HG03571 (cell line): ENCODE data around the gene PLAAT1.

Experiments used
- ATAC-seq: cut with Tn5 transposase; IDR thresholded peaks from one replicate; pipeline ENCODE4 v1.9.1; 2021; ENCODE audit not compliant: unreplicated experiment

Gene PLAAT1

DNA sequence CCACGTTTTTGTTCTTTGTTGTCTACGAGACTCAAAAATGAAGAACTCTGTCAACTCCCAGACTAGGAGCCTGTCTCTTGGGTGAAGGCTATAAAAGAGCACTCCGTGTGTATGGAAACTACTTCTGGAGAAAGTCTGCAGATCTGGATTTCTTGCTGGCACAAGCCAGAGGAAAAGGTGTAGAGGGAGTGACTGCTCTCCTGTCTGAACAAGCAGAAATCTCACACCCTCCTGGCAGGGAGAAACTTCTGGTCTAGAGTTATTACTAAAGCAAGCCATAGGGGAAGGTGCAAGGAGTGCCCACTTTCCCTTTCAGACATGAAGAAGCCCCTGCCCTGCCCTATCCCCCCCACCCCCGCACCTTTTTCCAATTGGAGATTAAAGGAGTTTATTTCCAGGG is 9.5 kb downstream of the PLAAT1 start:
- no peak for ATAC-seq

DNA sequence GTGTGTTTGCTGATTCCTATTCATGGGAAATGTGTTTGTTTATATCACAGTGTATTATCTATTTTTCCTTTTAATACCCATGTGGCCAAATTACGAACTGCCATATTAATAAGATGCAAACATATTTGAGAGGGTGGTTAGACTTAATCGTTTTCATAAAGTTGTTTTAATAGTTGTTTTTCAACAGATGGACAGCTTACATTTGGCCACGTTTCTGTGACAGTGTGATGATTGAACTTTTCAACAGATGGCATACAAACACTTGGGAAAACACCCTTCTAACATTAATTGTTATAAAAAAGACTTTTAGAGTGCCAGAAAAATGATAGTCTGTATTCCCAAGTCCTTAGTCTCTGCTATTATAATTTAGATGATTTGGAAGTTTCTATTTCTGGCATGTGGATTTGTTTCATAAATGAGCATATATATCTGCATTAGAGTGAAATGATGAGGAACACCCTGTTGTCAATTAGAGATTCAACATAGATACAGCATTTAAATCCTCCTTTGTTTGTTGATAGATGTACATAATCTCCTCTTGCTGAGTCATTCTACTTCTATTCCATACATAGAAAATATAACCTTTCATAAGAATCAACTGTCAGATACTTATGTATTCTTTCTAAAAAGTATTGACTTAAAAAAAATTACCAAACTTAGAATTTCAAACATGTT is 13.1 kb downstream of the PLAAT1 start:
- no peak for ATAC-seq

DNA sequence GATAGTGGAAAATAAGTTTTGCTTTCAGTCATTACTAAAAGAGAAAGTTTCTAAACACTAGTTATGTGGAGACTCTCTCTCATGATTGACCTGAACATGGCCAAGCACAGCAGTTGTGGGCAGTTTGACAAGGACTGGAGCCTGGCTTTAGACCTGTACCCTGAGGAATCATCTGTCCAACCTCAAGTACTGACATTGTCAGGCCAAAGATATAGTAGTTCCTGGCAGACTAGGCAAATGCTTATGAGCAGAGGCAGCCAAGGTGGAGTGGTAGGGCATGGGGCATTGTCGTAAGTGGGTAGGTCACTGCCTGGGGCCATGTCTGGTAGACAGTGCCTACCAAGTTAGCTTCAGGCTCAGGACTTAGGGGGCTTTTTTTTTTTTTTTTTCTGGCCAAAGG is 20.9 kb downstream of the PLAAT1 start:
- no peak for ATAC-seq

DNA sequence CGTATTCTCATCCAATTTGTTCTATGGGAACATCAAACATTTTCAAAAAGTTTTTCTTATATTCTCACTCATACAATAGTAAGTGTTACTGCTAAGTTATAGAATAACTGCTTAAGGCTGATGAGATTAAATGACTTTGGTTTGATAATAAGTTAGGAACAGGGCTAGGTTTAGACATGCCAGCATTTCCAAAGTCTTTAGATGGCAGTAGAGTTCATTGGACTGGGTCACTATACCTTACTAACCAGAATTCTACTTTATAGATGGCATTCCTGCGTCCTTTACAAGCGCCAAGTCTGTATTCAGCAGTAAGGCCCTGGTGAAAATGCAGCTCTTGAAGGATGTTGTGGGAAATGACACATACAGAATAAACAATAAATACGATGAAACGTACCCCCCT is 21.7 kb downstream of the PLAAT1 start:
- no peak for ATAC-seq

DNA sequence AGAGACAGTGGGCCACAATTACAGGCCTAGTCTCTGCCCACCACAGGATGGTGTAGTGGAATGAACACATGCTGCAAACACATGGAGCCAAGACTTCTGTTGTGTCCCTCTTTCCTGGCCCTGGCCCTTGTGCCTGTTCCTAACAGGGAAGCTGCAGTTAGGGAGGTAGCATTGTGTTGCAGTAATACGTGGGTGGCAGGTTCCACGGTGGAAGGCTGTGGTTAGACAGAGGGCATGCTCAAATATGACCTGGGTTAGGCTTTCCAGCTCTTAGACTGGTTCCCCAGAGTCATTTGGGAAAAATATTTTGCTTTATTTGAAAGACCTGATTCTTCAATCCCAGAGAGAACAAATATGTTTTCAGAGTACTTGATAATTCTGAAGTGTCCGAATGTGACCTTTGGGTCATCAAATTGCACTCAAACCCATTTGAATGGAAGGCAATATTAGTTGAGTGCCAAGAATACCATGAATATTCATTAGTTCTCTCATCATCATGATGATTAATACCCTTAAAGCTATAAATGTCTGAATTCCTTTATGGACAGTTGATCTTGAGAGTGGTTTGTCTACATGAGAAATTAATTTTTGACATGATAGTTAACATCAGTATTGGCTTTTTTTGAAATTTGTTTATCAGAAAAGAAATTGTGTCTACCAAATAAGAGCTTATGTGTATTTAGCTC is 28.5 kb downstream of the PLAAT1 start:
- no peak for ATAC-seq

DNA sequence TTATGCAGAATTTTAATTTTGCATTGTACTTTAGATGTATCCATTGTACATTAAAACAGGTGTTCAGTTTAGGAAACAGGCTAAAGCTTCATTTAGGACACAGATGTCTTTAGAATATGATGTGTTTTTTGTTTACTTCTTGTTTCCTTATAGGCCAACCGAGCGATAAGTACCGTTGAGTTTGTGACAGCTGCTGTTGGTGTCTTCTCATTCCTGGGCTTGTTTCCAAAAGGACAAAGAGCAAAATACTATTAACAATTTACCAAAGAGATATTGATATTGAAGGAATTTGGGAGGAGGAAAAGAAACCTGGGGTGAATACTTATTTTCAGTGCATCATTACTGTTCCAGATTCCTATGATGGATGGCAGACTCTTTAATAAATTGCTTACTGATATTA is 29.4 kb downstream of the PLAAT1 start:
- no peak for ATAC-seq

DNA sequence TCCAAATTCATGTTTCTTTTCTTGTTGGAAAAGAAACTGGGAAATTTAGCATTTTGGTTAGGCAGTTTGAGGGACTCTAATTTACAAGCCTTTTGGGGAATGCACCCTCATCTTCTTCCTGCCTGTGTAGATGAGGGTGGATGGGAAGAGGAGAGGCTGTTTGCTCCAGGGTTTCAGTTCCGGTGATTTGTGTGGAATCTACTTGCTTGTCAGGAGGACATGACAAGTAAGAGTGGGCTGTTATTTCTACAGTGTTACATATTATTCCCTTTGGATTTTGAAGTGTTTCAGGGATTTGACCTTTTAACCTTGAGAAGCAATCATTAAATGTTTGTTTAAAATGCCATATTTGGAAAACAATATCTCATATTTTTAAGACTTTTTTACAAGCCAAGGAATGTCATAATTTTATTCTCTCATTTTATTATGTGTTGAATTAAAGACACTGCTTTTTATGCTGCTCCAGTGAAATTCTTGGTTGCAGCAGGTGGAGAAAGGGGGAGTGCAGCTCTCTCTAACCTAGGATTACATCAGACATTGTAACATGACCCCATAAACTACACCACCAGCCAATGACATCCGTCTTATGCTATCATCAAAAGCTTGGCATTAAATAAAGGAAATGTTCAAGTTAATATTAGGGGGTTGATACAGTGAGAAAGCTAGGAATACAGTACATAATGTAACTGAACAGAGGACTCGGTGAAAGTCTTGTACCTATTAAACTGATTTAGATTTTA is 30.2 kb downstream of the PLAAT1 start:
- ATAC-seq, result no peak

DNA sequence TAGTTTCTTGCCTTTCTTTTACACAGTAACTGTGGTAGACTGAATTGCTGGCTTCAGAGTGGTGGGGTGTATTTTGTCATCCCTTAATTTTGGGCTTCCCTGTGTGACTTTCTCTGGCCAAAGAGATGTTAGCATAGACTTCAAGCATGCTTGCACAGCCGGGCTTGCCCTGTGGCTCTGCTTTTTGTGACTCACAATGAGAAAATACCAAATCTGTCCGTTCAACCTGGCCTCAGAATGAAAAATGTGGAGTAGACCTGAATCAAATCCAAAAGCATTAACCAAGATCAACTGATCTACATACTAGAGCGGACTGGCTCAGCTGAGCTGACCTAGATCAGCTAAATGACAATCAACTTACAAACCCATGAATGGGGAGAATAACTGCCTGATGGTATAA is 51.4 kb downstream of the PLAAT1 start:
- ATAC-seq, result no peak

DNA sequence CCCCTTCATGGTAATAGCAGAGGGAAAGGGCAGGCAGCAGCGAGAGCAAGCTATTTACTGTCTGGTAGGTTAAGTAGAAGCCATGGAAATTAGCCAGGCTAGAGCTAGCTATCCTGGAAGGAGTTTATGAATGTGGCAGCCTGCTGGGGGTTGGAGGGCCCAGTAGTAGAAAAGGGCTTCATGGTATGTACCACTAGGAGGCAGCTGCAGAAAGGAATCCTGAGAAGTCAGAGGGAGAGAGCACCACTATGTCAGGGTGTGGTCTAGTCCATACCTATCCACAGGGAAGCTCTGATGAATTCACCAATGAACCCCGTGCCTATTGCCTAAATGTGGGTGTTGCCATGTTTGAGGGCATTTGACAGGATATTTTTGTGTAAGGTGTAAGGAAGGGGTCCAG is 55.0 kb downstream of the PLAAT1 start:
- no peak for ATAC-seq

DNA sequence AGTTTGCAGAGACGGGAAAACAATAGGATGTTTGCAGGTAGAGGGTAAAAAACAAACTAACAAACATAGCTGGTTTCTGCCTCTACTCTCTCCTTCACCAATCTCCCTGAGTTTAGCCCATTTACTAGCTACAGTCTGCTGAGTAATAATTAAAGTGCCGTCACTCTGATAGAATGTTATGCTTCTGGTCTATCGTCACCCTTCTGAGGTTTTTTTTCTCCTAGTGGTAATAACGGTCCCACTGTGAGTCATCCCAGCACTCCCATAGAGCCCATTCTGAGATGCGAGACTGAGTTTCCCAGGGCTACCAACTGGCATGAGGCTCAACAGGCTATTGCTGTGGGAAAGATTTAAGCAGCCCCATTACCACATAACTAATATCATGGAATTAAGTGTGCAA is 56.4 kb downstream of the PLAAT1 start:
- no peak for ATAC-seq

DNA sequence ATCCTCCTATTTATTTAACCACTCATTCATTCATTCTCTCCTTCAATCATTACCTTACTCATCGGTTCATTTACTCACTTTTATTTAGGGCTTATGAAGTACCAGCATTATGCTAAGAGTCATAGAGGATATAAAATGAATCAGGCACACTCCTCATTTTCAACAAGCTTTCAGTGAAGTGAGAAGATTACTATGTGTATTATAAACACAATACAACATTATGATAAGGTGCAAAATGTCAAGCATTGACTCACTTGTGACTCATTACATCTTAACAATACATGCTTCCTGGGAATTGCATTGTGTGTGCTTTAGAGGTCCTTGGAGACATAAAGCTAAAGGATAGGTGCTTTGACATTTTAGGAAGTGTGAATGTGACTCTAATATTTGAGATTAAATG is 60.4 kb downstream of the PLAAT1 start:
- ATAC-seq, result no peak

DNA sequence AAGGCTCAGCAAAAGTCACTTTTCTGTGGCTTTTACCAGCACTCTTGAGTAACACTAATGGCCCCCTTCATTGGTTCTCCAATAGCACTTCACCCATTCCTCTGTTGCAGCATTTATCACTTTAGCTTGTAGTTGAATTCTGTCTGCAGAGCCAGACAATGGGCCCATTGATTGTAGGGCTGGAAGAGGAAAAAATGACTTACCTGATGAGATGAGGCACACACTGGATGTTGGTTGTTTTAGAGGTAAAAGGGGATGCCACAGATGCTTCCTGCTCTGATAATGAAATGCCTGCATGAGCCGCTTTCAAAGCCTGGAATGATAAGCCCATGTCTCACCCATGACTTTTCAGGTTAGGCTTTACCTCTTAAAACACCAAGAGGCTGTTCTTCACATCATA is 64.3 kb downstream of the PLAAT1 start:
- ATAC-seq, result no peak

DNA sequence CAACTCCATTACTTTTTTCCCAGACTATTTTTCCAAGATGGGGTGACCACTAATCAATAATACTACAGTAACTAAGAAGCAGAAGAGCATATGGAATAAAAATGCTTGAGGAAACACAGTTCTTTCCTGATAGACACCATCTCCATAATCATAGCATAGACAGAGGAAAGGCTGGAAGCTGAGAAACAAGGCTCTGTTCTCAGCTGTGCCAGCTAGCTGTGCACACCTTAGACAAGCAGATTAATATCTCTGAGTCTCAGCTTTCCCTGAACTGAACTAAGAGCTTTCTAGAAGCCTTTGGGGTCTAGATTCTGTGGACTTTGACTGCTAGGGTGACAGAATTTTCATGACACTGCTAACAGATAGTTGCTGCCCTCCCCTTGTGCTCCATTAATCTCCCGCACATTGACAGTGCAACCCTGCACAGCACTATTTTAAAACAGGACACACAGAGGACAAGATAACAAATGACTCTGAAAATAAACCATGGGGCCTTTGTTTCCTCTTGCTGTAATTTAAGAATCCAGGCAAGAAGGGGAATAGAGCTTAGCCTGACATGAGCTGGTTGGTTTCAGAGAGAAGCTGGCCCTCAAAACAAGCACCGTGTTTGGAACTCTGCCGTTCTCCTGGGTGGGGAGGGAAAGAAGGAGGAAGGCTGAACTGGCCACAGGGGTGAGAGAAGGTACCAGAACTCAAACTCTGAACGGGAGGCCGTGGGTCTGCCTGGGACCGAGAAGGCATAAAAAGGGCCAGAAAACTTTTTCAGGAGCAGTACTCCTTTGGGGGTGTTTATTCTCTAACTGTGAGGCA is 70.1 kb downstream of the PLAAT1 start:
- no peak for ATAC-seq

DNA sequence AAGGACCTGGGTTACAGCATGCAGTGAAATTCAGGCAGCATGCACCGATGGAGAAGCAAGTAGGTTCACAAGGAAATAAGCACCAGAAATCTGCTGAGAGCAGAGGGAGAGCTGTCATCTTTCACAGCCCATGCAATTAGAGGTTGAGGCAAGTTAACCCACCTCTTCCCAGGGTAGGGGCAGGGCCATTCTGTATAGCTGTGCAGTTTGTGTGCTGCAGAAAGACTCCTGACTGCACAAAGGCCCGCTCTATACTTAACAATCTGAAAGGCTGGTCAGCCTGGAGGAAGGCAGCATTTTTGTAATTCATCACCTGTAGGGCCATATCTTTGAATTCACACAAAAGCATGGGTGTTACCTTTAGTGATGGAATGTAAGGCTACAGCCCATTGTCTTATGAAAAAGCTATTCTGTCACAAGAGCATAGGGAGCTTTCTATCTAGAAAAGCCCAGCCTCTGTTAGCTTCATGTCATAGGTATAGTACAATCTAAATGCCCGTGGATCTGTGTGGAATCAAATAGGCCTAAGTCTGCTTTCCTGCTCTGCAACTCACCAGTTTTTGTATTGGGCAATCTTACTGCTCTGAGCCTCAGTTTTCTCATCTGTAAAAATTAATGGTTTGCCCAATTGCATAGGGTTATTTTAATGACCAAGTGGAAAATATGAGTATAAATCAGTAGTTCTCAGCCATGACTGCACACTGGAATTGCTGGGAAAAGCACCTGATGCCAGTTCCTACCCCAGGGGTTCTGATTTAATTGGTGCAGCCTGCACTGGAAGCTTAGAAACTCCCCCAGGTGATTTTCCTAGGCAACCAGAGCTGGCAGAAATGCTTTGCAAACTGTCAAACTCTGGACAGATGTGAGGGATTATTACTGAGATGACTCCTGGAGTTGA is 72.3 kb downstream of the PLAAT1 start:
- no peak for ATAC-seq

DNA sequence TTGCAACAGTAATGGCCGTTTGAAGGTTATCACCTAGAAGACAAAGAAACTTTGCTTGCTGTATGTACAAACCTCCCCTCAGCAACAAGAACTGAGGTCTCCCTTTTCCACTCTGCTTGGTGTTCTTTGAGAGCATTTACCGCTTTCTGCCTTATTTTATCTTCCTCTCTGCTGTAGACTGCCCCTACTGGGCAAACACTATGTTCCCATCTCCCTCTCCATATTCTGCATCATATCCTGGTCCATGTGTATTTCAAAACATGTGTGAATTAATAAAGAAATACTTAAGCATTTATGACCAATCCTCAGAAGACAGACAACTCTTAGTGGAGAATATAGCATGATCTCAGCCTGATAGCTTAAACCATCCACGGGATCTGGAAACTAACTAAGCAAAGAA is 73.1 kb downstream of the PLAAT1 start:
- ATAC-seq, result no peak

DNA sequence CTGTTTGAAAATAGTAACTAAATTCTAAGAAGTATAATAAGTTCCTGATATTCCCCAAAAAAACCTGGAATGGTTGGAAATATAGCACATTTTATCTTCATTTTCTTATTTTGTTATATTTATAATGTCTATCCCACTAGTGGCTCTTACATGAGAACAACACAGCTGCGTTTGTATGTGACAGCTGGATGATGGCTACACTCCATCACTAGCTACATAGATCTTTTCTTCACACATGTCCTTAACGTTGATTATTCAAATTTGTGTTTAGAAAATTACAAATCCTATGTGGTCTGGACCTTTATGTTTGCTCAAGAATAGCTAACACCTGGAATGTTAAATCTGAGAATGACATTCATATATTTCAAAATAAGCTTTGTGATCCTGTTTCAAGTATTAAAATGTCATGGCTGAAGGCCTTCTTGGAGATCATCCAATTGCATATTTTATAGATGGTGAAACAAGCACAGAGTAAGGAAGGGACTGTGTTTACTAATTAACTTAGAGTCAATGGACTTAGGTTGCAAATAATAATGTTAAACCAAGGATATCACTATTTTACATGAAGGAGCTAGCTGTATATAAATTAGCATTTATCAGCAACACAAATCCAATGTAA is 76.8 kb downstream of the PLAAT1 start:
- ATAC-seq, result no peak
